MM.1S (cell line): ENCODE data around the gene CDC42SE2.
A peak's percentile ranks its signal among the peaks of the same experiment; 100 is the strongest.

ENCODE experiments used
- DNase-seq: peaks from one replicate; pipeline ENCODE4 v3.0.0-alpha.2; 2015
- H2AFZ ChIP-seq: fragments of 300-600 bp; sonication (generic); 2 replicates; pipeline ENCODE4 v1.6.0; 2016; ENCODE audit warnings: antibody characterized with exemption, low read length
- H3F3A ChIP-seq: fragments of 300-600 bp; sonication (generic); 2 replicates; pipeline ENCODE4 v1.6.1; 2016; ENCODE audit warnings: mild to moderate bottlenecking, antibody characterized with exemption, low read length, moderate library complexity, mixed read lengths; ENCODE audit not compliant: insufficient read depth
- H3K27ac ChIP-seq: fragments of 300-600 bp; sonication (generic); 2 replicates; pipeline ENCODE4 v1.5.1; 2016; ENCODE audit warnings: mild to moderate bottlenecking, low read length
- H3K27me3 ChIP-seq: fragments of 300-600 bp; sonication (generic); replicated peaks from 2 replicates; pipeline ENCODE4 v1.6.0; 2016; ENCODE audit warnings: low read length; ENCODE audit not compliant: insufficient read depth
- H3K36me3 ChIP-seq: fragments of 300-600 bp; sonication (generic); replicated peaks from 2 replicates; pipeline ENCODE4 v1.6.1; 2016; ENCODE audit warnings: mild to moderate bottlenecking, low read length, mixed read lengths; ENCODE audit not compliant: insufficient read depth
- H3K4me1 ChIP-seq: fragments of 300-600 bp; sonication (generic); 2 replicates; pipeline ENCODE4 v1.6.1; 2016; ENCODE audit warnings: low read length, mixed read lengths
- H3K4me2 ChIP-seq: fragments of 300-600 bp; sonication (generic); 2 replicates; pipeline ENCODE4 v1.6.0; 2016; ENCODE audit warnings: low read depth, low read length
- H3K4me3 ChIP-seq: fragments of 300-600 bp; sonication (generic); 2 replicates; pipeline ENCODE4 v1.5.1; 2016; ENCODE audit warnings: low read length, mixed read lengths
- H3K79me2 ChIP-seq: fragments of 300-600 bp; sonication (generic); 2 replicates; pipeline ENCODE4 v1.6.1; 2016; ENCODE audit warnings: mixed run types, low read length, mixed read lengths
- H3K9ac ChIP-seq: fragments of 300-600 bp; sonication (generic); 2 replicates; pipeline ENCODE4 v1.6.1; 2016; ENCODE audit warnings: low read length, mixed read lengths
- H3K9me2 ChIP-seq: fragments of 300-600 bp; sonication (generic); replicated peaks from 2 replicates; pipeline ENCODE4 v1.6.1; 2016; ENCODE audit warnings: mild to moderate bottlenecking, low read length, mixed read lengths; ENCODE audit not compliant: insufficient read depth
- H3K9me3 ChIP-seq: fragments of 300-600 bp; sonication (generic); replicated peaks from 2 replicates; pipeline ENCODE4 v1.6.1; 2016; ENCODE audit warnings: mild to moderate bottlenecking, low read length, mixed read lengths; ENCODE audit not compliant: insufficient read depth
- H4K20me1 ChIP-seq: fragments of 300-600 bp; sonication (generic); 2 replicates; pipeline ENCODE4 v1.6.1; 2016; ENCODE audit warnings: mild to moderate bottlenecking, low read length, moderate library complexity, mixed read lengths; ENCODE audit not compliant: insufficient read depth
- EZH2 ChIP-seq: fragments of 300-600 bp; sonication (generic); optimal IDR thresholded peaks from 2 replicates; pipeline ENCODE3; 2017; ENCODE audit warnings: low read depth, mild to moderate bottlenecking, antibody characterized with exemption, low read length, mixed read lengths
- EZH2phosphoT487 ChIP-seq: fragments of 300-600 bp; sonication (generic); IDR thresholded peaks from 2 replicates; pipeline ENCODE4 v1.6.1; 2018; ENCODE audit warnings: antibody characterized with exemption, low read length
- TF ChIP-seq, protein P1 (sequence below): fragments of 300-600 bp; sonication (generic); IDR thresholded peaks from 2 replicates; pipeline ENCODE4 v1.5.1; 2016; ENCODE audit warnings: antibody characterized with exemption, low read length, mixed read lengths

Gene CDC42SE2

DNA sequence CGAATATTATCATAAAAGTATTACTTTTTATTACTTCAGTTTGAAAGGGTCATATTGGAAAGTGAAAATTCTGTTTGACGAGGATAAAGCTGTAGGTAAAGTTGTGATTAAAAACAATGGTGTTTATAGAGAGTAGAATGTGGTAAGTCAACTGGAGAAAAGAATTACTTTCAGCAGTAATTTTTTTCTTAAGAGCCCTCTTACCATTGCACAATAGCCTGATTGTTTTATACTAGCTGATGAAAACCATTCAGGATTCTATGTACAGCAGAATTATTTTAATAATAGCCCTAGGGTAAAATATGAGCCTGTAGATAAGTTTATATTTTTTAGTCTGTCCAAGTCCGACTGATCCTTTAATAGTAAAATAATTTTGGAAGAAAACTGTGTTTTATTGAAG, 16.6 kb downstream of the CDC42SE2 start:
- peak overlapping the region; percentile 54; the same call in 1 of the 2 replicates for H3K27ac ChIP-seq
- H3K4me2 ChIP-seq, result peak overlapping the region; percentile 74; the same call in 1 of the 2 replicates
- H3K9me3 ChIP-seq, result no peaks in the 10 kb centered on the region
- no peaks in the 10 kb centered on the region for H4K20me1 ChIP-seq
- peaks cover 96% of the 10 kb centered on the region for H3K79me2 ChIP-seq
- DNase-seq, result no peak
- TF ChIP-seq, protein P1, sequence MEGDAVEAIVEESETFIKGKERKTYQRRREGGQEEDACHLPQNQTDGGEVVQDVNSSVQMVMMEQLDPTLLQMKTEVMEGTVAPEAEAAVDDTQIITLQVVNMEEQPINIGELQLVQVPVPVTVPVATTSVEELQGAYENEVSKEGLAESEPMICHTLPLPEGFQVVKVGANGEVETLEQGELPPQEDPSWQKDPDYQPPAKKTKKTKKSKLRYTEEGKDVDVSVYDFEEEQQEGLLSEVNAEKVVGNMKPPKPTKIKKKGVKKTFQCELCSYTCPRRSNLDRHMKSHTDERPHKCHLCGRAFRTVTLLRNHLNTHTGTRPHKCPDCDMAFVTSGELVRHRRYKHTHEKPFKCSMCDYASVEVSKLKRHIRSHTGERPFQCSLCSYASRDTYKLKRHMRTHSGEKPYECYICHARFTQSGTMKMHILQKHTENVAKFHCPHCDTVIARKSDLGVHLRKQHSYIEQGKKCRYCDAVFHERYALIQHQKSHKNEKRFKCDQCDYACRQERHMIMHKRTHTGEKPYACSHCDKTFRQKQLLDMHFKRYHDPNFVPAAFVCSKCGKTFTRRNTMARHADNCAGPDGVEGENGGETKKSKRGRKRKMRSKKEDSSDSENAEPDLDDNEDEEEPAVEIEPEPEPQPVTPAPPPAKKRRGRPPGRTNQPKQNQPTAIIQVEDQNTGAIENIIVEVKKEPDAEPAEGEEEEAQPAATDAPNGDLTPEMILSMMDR, result no peak
- TF ChIP-seq EZH2 (no peak), EZH2phosphoT487 (no peak)
- no peaks in the 10 kb centered on the region for H3K27me3 ChIP-seq
- no peak overlapping the region for H3K9ac ChIP-seq
- 0 out of 2 replicates have a peak overlapping the region, but pooled peaks have one; percentile 39 for H3K4me3 ChIP-seq
- no peak overlapping the region for H2AFZ ChIP-seq
- no peaks in the 10 kb centered on the region for H3K9me2 ChIP-seq
- peaks cover 40% of the 10 kb centered on the region for H3K4me1 ChIP-seq
- H3F3A ChIP-seq, result peaks cover 25% of the 10 kb centered on the region
- H3K36me3 ChIP-seq, result 0 out of 2 replicates have a peak, but pooled peaks cover 3% of the 10 kb centered on the region

DNA sequence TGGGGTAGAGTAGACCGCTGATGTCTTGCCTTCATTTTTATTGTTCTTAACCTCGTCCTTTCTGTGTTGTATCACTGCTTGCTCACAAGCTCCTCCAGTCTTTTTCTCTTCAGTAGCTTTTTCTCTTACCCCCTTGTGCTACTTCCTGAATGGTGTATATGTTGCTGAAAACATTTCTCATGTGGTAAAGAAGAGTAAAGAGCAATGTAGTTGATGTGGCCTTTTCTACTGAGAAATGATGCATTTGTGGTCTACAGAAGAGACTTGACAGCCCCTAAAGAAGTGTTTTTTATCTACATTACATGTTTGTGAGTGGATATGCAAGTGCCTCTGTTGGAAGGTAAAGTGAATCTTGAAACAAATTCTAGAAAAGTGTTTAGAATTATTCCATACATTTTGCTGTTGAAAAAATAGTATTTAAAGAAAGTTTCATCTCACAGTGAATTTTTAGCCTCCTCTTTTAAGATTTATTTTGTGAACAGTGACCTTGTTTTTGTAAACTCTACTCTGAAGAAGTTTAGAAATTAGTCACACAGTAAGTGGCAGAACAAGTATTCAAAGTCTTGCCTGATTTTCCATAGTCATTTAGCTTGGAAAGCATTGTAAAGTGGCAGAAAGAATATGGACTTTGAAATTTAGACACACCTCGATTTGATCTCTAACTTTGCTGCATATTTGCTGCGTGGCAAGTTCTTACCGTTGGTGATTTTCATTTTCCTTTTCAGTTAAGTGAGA, 17.4 kb downstream of the CDC42SE2 start:
- H3K4me1 ChIP-seq, result peaks cover 33% of the 10 kb centered on the region
- H3K9ac ChIP-seq, result peak overlapping the region; percentile 27; the same call in 1 of the 2 replicates
- no peaks in the 10 kb centered on the region for H3K27me3 ChIP-seq
- H3K9me3 ChIP-seq, result no peaks in the 10 kb centered on the region
- peak overlapping the region; percentile 54 for H3K27ac ChIP-seq
- H4K20me1 ChIP-seq, result no peaks in the 10 kb centered on the region
- H2AFZ ChIP-seq, result no peak overlapping the region
- TF ChIP-seq EZH2phosphoT487, result no peak
- TF ChIP-seq, protein P1, result no peak
- no peak for TF ChIP-seq EZH2
- peak overlapping the region; percentile 74 for H3K4me2 ChIP-seq
- peak overlapping the region; percentile 39 for H3K4me3 ChIP-seq
- H3K9me2 ChIP-seq, result no peaks in the 10 kb centered on the region
- H3K79me2 ChIP-seq, result peaks cover 96% of the 10 kb centered on the region
- H3F3A ChIP-seq, result peaks cover 25% of the 10 kb centered on the region
- peak; percentile 54 for DNase-seq
- 0 out of 2 replicates have a peak, but pooled peaks cover 3% of the 10 kb centered on the region for H3K36me3 ChIP-seq

DNA sequence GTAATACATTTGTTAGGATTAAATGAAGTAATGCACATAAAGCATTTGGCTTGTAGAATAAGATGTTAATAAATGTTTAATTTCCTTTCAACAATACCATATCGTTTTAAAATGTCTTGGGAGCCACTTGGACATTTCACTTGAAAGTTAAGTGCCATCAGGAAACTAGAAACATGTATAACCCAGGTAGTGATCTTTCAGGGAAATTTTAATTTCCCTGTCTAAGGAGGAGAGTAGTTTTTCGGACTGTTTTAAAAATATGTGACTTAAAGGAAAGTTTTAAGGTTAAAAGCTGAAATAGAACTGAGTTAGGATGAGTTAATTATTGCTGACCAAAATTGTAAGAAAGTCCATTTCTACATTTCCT, 18.0 kb downstream of the CDC42SE2 start:
- TF ChIP-seq EZH2phosphoT487, result no peak
- no peak for TF ChIP-seq EZH2
- TF ChIP-seq, protein P1, result no peak
- H3K4me2 ChIP-seq, result peak overlapping the region; percentile 74

More for the DNA sequence above, 18.0 kb downstream of the CDC42SE2 start:
- 0 out of 2 replicates have a peak, but pooled peaks cover 3% of the 10 kb centered on the region for H3K36me3 ChIP-seq
- peak overlapping the region; percentile 39 for H3K4me3 ChIP-seq
- H3K27ac ChIP-seq, result peak overlapping the region; percentile 54; the same call in 1 of the 2 replicates
- H3F3A ChIP-seq, result peaks cover 25% of the 10 kb centered on the region
- peaks cover 96% of the 10 kb centered on the region for H3K79me2 ChIP-seq
- H3K9me3 ChIP-seq, result no peaks in the 10 kb centered on the region
- no peak overlapping the region for H2AFZ ChIP-seq
- H4K20me1 ChIP-seq, result no peaks in the 10 kb centered on the region
- H3K4me1 ChIP-seq, result peaks cover 33% of the 10 kb centered on the region
- no peaks in the 10 kb centered on the region for H3K27me3 ChIP-seq
- H3K9me2 ChIP-seq, result no peaks in the 10 kb centered on the region
- no peak for DNase-seq
- peak overlapping the region; percentile 27; the same call in 1 of the 2 replicates for H3K9ac ChIP-seq
